ENCODE measurements around the gene SERPINA4. TPM values are rescaled to one million over a fixed set of nuclear protein-coding genes. Genes with fewer than 3 reads are reported as not detected.

The SERPINA4 gene
- total RNA-seq, 1 donor from 2014 or later, result not detected

GRCh38 chr14:94542811-94543440 lies 18.3 kb upstream of the SERPINA4 start:
- DNase-seq (ENCODE audit: low read depth in 2 of 2), result no peak

GRCh38 chr14:94543449-94544124 lies 17.7 kb upstream of the SERPINA4 start:
- no peak for DNase-seq (ENCODE audit: low read depth in 2 of 2)

- no peak for DNase-seq (ENCODE audit: low read depth in 2 of 2)
These were observed 16.5 kb upstream of the SERPINA4 start for GRCh38 chr14:94544726-94545125.

GRCh38 chr14:94545131-94545841 lies 16.0 kb upstream of the SERPINA4 start:
- DNase-seq (ENCODE audit: low read depth in 2 of 2), result no peak

- DNase-seq (ENCODE audit: low read depth in 2 of 2), result no peak
These were observed 14.0 kb upstream of the SERPINA4 start for GRCh38 chr14:94547151-94547680.

- DNase-seq (ENCODE audit: low read depth in 2 of 2), result no peak
These were observed 13.5 kb upstream of the SERPINA4 start for GRCh38 chr14:94547726-94548125.

GRCh38 chr14:94548131-94548998 lies 12.9 kb upstream of the SERPINA4 start:
- DNase-seq (ENCODE audit: low read depth in 2 of 2), result no peak

GRCh38 chr14:94548999-94549985 lies 11.9 kb upstream of the SERPINA4 start:
- peak in 1 of 2 donors; percentile 46 for DNase-seq (ENCODE audit: low read depth in 2 of 2)

GRCh38 chr14:94550041-94550440 lies 11.2 kb upstream of the SERPINA4 start:
- DNase-seq (ENCODE audit: low read depth in 2 of 2), result no peak

GRCh38 chr14:94555991-94556390 lies 5.3 kb upstream of the SERPINA4 start:
- no peak for DNase-seq (ENCODE audit: low read depth in 2 of 2)

GRCh38 chr14:94557327-94557726 lies 3.9 kb upstream of the SERPINA4 start:
- DNase-seq (ENCODE audit: low read depth in 2 of 2), result no peak

- no peak for DNase-seq (ENCODE audit: low read depth in 2 of 2)
These were observed 2.4 kb upstream of the SERPINA4 start for GRCh38 chr14:94558842-94559241.

- no peak for DNase-seq (ENCODE audit: low read depth in 2 of 2)
These were observed 1.5 kb upstream of the SERPINA4 start for GRCh38 chr14:94559638-94560290.

- no peak for DNase-seq (ENCODE audit: low read depth in 2 of 2)
These were observed 964 bp upstream of the SERPINA4 start for GRCh38 chr14:94560291-94560665.

GRCh38 chr14:94561656-94562010 lies 391 bp downstream of the SERPINA4 start:
- DNase-seq (ENCODE audit: low read depth in 2 of 2), result no peak

GRCh38 chr14:94562022-94562421 lies 780 bp downstream of the SERPINA4 start:
- DNase-seq (ENCODE audit: low read depth in 2 of 2), result no peak

GRCh38 chr14:94562941-94563883 lies 2.0 kb downstream of the SERPINA4 start:
- DNase-seq (ENCODE audit: low read depth in 2 of 2), result no peak

GRCh38 chr14:94564381-94564780 lies 3.1 kb downstream of the SERPINA4 start:
- no peak for DNase-seq (ENCODE audit: low read depth in 2 of 2)

GRCh38 chr14:94568186-94568585 lies 6.9 kb downstream of the SERPINA4 start:
- no peak for DNase-seq (ENCODE audit: low read depth in 2 of 2)
